Neural cell (in vitro differentiated cells): ENCODE data around the gene EPN1. TPM values are rescaled to one million over a fixed set of nuclear protein-coding genes. Genes with fewer than 3 reads are reported as not detected.
"Not testable (repeated sequence)": the region's sequence is repeated elsewhere in the genome, so short reads cannot be mapped to it uniquely, and the experiment has no call there.

ENCODE experiments used
- H2AFZ ChIP-seq: fragments of 200-600, 300-800 bp; sonication (generic), shearing (Covaris generic); 2 replicates; pipeline ENCODE4 v1.6.0; 2014; ENCODE audit warnings: low read depth, mild to moderate bottlenecking, antibody characterized with exemption, low read length, moderate library complexity
- H3F3A ChIP-seq: fragments of 200-600 bp; shearing (Covaris generic); 2 replicates; pipeline ENCODE4 v1.6.1; 2016; ENCODE audit warnings: mild to moderate bottlenecking, moderate library complexity, mixed read lengths, antibody characterized with exemption, low read length; ENCODE audit not compliant: insufficient read depth, poor library complexity, severe bottlenecking
- H3K27ac ChIP-seq: fragments of 200-600, 300-800 bp; sonication (generic), shearing (Covaris generic); 2 replicates; pipeline ENCODE4 v1.5.1; 2014; ENCODE audit warnings: mild to moderate bottlenecking, low read length, moderate library complexity
- H3K27me3 ChIP-seq: fragments of 300-800, 200-600 bp; sonication (generic), shearing (Covaris generic); 2 replicates; pipeline ENCODE4 v1.6.0; 2014; ENCODE audit warnings: mild to moderate bottlenecking, low read depth, low read length, moderate library complexity; ENCODE audit not compliant: insufficient read depth
- H3K36me3 ChIP-seq: fragments of 300-800, 200-600 bp; sonication (generic), shearing (Covaris generic); 2 replicates; pipeline ENCODE4 v1.5.1; 2014; ENCODE audit warnings: mild to moderate bottlenecking, antibody characterized with exemption, low read length, moderate library complexity; ENCODE audit not compliant: insufficient read depth
- H3K4me2 ChIP-seq: fragments of 300-800, 200-600 bp; sonication (generic), shearing (Covaris generic); 2 replicates; pipeline ENCODE4 v1.6.0; 2014; ENCODE audit warnings: mild to moderate bottlenecking, low read length
- H3K4me3 ChIP-seq: fragments of 300-800, 200-600 bp; sonication (generic), shearing (Covaris generic); 2 replicates; pipeline ENCODE4 v1.5.1; 2014; ENCODE audit warnings: mild to moderate bottlenecking, low read length, moderate library complexity
- H3K79me2 ChIP-seq: fragments of 200-600 bp; shearing (Covaris generic); replicated peaks from 2 replicates; pipeline ENCODE4 v1.6.0; 2014; ENCODE audit warnings: mild to moderate bottlenecking, low read length, moderate library complexity; ENCODE audit not compliant: insufficient read depth
- H3K9ac ChIP-seq: fragments of 300-800, 200-600 bp; sonication (generic), shearing (Covaris generic); 2 replicates; pipeline ENCODE4 v1.6.1; 2016; ENCODE audit warnings: mild to moderate bottlenecking, low read length, mixed read lengths
- H3K9me2 ChIP-seq: fragments of 200-600 bp; shearing (Covaris generic); 2 replicates; pipeline ENCODE4 v1.6.1; 2016; ENCODE audit warnings: mild to moderate bottlenecking, low read length, mixed read lengths; ENCODE audit not compliant: insufficient read depth
- H3K9me3 ChIP-seq: fragments of 200-600, 300-800 bp; sonication (generic), shearing (Covaris generic); 2 replicates; pipeline ENCODE4 v1.6.1; 2016; ENCODE audit warnings: mild to moderate bottlenecking, mixed run types, low read length, moderate library complexity, mixed read lengths
- H4K20me1 ChIP-seq: fragments of 200-600 bp; shearing (Covaris generic); 2 replicates; pipeline ENCODE4 v1.6.1; 2016; ENCODE audit warnings: mild to moderate bottlenecking, mixed run types; ENCODE audit not compliant: insufficient read depth
- EP300 ChIP-seq: fragments of 450-650 bp; conservative IDR thresholded peaks from 2 replicates; pipeline ENCODE4 v1.6.1; 2014; ENCODE audit warnings: antibody characterized with exemption, mild to moderate bottlenecking, moderate library complexity; ENCODE audit not compliant: poor library complexity, severe bottlenecking
- EZH2 ChIP-seq: fragments of 200-600, 300-800 bp; shearing (Covaris generic), sonication (generic); IDR thresholded peaks from 2 replicates; pipeline ENCODE4 v1.6.1; 2014; ENCODE audit warnings: antibody characterized with exemption, low read length, borderline replicate concordance, mild to moderate bottlenecking; ENCODE audit not compliant: insufficient read depth, poor library complexity, severe bottlenecking
- MXI1 ChIP-seq: fragments of 450-650 bp; conservative IDR thresholded peaks from 2 replicates; pipeline ENCODE4 v1.6.1; 2014; ENCODE audit warnings: antibody characterized with exemption, mild to moderate bottlenecking; ENCODE audit not compliant: poor library complexity, severe bottlenecking
- POLR2AphosphoS5 ChIP-seq: IDR thresholded peaks from 2 replicates; pipeline ENCODE4 v1.6.1; 2012
- RAD21 ChIP-seq: fragments of 450-650 bp; conservative IDR thresholded peaks from 2 replicates; pipeline ENCODE4 v1.6.1; 2014; ENCODE audit warnings: antibody characterized with exemption, mild to moderate bottlenecking, moderate library complexity
- SMC3 ChIP-seq: fragments of 450-650 bp; conservative IDR thresholded peaks from 2 replicates; pipeline ENCODE4 v1.6.1; 2014; ENCODE audit warnings: antibody characterized with exemption, mild to moderate bottlenecking, moderate library complexity; ENCODE audit not compliant: poor library complexity
- TAF1 ChIP-seq: IDR thresholded peaks from 2 replicates; pipeline ENCODE4 v1.6.1; 2012; ENCODE audit warnings: low read depth
- polyA plus RNA-seq: library from polyadenylated mRNA; depleted of rRNA; stranded (reverse); fragments of >200 nt; gene quantifications from 2 replicates; pipeline ENCODE4 v1.2.3, GENCODE V29; 2014
- TF ChIP-seq, protein P1 (sequence below): IDR thresholded peaks from 2 replicates; pipeline ENCODE4 v1.6.1; 2012; ENCODE audit warnings: borderline replicate concordance
- TF ChIP-seq, protein P2 (sequence below): fragments of 450-650 bp; IDR thresholded peaks from 2 replicates; pipeline ENCODE4 v1.5.1; 2014; ENCODE audit warnings: antibody characterized with exemption, mild to moderate bottlenecking, moderate library complexity; ENCODE audit not compliant: poor library complexity, severe bottlenecking

The EPN1 gene
- polyA plus RNA-seq, 1 donor from 2014 or later, result 21.0 TPM

DNA sequence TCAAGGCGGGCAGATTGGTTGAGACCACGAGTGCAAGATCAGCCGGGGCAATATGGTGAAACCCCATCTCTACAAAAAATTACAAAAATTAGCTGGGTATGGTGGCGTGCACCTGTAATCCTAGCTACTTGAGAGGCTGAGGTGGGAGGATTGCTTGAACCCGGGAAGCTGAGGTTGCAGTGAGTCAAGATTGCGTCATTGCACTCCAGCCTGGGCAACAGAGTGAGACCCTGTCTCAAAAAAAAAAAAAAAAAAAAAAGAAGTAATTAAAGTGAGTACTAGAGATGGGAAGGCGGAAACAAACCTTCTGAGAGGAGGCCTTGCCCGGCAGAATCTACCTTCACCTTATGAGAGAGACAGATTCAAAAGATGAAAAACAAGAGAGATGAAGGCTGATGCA, 48.5 kb downstream of the EPN1 start:
- TF ChIP-seq, protein P1, sequence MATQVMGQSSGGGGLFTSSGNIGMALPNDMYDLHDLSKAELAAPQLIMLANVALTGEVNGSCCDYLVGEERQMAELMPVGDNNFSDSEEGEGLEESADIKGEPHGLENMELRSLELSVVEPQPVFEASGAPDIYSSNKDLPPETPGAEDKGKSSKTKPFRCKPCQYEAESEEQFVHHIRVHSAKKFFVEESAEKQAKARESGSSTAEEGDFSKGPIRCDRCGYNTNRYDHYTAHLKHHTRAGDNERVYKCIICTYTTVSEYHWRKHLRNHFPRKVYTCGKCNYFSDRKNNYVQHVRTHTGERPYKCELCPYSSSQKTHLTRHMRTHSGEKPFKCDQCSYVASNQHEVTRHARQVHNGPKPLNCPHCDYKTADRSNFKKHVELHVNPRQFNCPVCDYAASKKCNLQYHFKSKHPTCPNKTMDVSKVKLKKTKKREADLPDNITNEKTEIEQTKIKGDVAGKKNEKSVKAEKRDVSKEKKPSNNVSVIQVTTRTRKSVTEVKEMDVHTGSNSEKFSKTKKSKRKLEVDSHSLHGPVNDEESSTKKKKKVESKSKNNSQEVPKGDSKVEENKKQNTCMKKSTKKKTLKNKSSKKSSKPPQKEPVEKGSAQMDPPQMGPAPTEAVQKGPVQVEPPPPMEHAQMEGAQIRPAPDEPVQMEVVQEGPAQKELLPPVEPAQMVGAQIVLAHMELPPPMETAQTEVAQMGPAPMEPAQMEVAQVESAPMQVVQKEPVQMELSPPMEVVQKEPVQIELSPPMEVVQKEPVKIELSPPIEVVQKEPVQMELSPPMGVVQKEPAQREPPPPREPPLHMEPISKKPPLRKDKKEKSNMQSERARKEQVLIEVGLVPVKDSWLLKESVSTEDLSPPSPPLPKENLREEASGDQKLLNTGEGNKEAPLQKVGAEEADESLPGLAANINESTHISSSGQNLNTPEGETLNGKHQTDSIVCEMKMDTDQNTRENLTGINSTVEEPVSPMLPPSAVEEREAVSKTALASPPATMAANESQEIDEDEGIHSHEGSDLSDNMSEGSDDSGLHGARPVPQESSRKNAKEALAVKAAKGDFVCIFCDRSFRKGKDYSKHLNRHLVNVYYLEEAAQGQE, result no peak
- TF ChIP-seq POLR2AphosphoS5 (no peak), EP300 (no peak), SMC3 (no peak), MXI1 (no peak), EZH2 (no peak), RAD21 (no peak), TAF1 (no peak)
- TF ChIP-seq, protein P2, sequence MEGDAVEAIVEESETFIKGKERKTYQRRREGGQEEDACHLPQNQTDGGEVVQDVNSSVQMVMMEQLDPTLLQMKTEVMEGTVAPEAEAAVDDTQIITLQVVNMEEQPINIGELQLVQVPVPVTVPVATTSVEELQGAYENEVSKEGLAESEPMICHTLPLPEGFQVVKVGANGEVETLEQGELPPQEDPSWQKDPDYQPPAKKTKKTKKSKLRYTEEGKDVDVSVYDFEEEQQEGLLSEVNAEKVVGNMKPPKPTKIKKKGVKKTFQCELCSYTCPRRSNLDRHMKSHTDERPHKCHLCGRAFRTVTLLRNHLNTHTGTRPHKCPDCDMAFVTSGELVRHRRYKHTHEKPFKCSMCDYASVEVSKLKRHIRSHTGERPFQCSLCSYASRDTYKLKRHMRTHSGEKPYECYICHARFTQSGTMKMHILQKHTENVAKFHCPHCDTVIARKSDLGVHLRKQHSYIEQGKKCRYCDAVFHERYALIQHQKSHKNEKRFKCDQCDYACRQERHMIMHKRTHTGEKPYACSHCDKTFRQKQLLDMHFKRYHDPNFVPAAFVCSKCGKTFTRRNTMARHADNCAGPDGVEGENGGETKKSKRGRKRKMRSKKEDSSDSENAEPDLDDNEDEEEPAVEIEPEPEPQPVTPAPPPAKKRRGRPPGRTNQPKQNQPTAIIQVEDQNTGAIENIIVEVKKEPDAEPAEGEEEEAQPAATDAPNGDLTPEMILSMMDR, result no peak
- no peak overlapping the region for H3K4me3 ChIP-seq
- no peaks in the 10 kb centered on the region for H4K20me1 ChIP-seq
- H3K9me2 ChIP-seq, result no peaks in the 10 kb centered on the region
- H3K79me2 ChIP-seq, result no peaks in the 10 kb centered on the region
- no peaks in the 10 kb centered on the region for H3F3A ChIP-seq
- no peaks in the 10 kb centered on the region for H3K9me3 ChIP-seq
- no peak overlapping the region for H3K4me2 ChIP-seq
- H3K27me3 ChIP-seq, result no peaks in the 10 kb centered on the region
- H3K36me3 ChIP-seq, result no peaks in the 10 kb centered on the region
- no peak overlapping the region for H3K27ac ChIP-seq
- H2AFZ ChIP-seq, result no peak overlapping the region
- no peak overlapping the region for H3K9ac ChIP-seq

DNA sequence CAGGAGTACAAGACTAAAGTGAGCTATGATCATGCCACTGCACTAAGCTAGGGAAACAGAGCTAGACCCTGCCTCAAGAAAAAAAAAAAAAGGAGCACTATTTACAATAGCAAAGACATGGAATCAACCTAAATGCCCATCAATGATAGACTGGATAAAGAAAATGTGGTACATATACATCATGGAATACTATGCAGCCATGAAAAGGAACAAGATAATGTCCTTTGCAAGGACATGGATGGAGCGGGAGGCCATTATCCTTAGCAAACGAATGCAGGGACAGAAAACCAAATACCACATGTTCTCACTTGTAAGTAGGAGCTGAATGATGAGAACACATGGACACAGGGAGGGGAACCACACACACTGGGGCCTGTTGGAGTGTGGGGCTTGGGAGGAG, 55.4 kb downstream of the EPN1 start:
- H3K9me3 ChIP-seq, H3F3A ChIP-seq: not testable (repeated sequence)

DNA sequence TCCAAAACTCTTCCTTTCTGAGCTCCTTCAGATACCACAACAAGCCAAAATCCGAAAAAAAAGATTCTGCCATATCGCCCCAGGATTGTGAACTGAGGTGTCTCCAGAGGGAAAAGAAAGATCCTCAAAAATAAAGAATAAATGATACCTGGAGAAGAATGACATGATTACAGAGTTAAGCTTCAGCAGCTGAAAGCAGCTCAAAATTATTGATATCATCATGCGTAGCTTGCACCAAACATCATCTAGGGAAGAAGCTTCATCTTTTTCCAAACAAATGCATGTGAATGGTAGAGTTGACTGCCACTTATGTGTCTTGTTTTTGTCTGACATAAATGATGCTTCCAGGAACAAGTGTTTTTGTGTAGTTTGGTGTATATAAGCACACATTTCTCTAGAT, 63.3 kb downstream of the EPN1 start, which contains the start of gene NLRP9:
TSS of gene NLRP9 (minus strand) at position 101 of the 400 bp plus-strand sequence. CDS start at position 73, 28 bp downstream.
- H3K9me3 ChIP-seq, result no peaks in the 10 kb centered on the region
- no peak within 1 kb of the TSS for H3K9ac ChIP-seq
- no peaks in the 10 kb centered on the region for H3K79me2 ChIP-seq
- H3K9me2 ChIP-seq, result no peaks in the 10 kb centered on the region
- no peak within 1 kb of the TSS for H2AFZ ChIP-seq
- no peaks in the 10 kb centered on the region for H3K27me3 ChIP-seq
- H3F3A ChIP-seq, result no peaks in the 10 kb centered on the region
- no peak for TF ChIP-seq POLR2AphosphoS5
- no peak for TF ChIP-seq EP300
- no peak for TF ChIP-seq EZH2
- TF ChIP-seq, protein P1, result no peak
- TF ChIP-seq MXI1, result no peak
- TF ChIP-seq RAD21, result no peak
- TF ChIP-seq, protein P2, result no peak
- H4K20me1 ChIP-seq, result no peaks in the 10 kb centered on the region
- no peak within 1 kb of the TSS for H3K27ac ChIP-seq
- H3K36me3 ChIP-seq, result no peaks in the 10 kb centered on the region
- H3K4me2 ChIP-seq, result no peak within 1 kb of the TSS
- H3K4me3 ChIP-seq, result no peak within 1 kb of the TSS

More for the DNA sequence above, 55.4 kb downstream of the EPN1 start:
- H3K9ac ChIP-seq, H3K27me3 ChIP-seq, H4K20me1 ChIP-seq, H3K27ac ChIP-seq, H3K4me3 ChIP-seq, H3K36me3 ChIP-seq, H3K4me2 ChIP-seq, H3K79me2 ChIP-seq, H2AFZ ChIP-seq, H3K9me2 ChIP-seq: not testable (repeated sequence)
